GM12873 (cell line): ENCODE data around the gene S100A6.

ENCODE experiments used
- TF ChIP-seq, protein P1 (sequence below): IDR thresholded peaks from 2 replicates; pipeline ENCODE4 v1.5.1; 2012; ENCODE audit warnings: low read depth, mild to moderate bottlenecking, moderate library complexity, low read length, control low read depth; ENCODE audit not compliant: insufficient read depth; ENCODE audit errors: missing control alignments

Gene S100A6

DNA sequence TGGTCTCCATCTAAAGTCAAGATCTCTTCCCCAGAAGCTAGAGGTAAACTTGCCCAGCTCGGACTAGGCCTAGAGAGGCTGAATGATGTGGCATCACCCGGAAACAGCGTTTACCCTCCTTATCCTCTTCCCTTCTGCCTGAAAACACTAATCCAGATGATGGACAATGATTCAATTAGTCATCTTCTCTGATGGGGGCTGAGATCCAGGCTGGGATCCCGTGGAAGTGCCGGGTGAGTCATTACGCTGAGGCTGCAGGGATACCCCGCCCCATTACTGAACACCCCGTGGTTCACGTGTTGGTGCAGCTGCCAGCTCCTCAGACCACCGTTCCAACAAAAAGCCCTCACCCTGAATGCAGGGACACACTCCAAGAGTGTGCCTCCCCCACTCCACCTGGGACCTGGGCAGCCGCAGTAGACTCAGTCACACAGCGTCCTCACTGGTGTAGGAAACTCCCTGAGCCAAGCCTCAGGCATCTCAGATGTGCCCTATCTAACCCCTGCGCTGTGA is 2.0 kb downstream of the S100A6 start:
- TF ChIP-seq, protein P1, sequence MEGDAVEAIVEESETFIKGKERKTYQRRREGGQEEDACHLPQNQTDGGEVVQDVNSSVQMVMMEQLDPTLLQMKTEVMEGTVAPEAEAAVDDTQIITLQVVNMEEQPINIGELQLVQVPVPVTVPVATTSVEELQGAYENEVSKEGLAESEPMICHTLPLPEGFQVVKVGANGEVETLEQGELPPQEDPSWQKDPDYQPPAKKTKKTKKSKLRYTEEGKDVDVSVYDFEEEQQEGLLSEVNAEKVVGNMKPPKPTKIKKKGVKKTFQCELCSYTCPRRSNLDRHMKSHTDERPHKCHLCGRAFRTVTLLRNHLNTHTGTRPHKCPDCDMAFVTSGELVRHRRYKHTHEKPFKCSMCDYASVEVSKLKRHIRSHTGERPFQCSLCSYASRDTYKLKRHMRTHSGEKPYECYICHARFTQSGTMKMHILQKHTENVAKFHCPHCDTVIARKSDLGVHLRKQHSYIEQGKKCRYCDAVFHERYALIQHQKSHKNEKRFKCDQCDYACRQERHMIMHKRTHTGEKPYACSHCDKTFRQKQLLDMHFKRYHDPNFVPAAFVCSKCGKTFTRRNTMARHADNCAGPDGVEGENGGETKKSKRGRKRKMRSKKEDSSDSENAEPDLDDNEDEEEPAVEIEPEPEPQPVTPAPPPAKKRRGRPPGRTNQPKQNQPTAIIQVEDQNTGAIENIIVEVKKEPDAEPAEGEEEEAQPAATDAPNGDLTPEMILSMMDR = no peak

DNA sequence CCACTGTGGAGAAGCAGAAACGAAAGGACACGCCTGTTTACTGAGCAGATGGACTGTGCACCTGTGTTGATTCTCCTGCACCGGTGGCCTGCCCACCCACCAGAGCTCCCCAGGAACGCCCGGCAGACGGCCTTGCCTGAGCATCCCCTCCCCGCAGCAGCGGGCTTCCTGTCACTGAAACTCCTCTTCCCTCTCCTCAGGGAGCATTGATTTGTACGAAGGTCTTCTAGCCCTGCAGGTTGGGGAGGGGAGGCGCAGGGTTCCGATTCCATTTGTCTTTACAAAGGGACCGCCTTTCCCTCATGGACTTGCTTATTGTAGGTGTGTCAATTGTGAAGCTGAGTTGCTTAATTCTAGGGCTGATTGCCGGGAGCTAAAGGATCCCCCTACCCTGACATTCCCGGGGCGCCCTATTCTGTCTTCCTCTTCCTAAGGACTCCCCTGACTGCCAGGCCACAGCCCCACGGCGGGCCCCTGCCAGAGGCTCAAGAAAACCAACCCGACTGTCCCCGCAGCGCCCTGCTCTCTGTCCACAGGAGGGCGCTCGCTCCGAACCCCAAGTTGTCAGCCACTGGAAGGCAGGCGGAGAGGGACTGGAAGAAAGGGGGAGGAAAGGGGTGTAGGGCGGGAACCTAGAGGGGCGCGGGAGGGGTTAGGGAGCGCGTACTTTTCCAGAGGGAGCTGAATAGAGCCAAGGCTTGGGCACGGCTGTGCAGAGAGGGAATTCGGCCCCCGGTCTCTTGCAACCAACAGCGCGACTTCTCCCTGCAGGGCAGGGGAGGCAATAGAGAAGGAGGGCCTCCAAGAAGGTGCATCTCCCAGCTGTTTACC is 2.8 kb downstream of the S100A6 start:
- TF ChIP-seq, protein P1 = peak; percentile 74

DNA sequence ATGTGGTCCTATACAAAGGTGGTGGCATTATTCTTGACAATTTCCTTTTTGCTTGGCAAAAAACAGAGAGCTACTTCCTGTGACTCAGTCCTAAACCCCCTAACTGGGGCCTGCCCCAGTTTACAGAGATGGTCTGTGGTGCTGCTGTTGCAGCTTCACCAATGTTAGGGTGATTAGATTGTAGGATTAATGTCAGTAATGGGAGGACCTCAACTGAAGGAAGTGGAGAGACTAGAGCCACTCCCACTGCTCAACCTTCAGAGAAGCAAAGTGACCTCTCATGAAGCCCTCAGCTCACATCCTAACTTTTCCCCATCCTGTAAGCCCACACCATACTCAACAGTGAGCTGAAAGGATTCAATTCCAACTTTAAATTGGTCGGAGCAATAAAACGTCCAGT is 3.6 kb downstream of the S100A6 start:
- TF ChIP-seq, protein P1 = no peak

DNA sequence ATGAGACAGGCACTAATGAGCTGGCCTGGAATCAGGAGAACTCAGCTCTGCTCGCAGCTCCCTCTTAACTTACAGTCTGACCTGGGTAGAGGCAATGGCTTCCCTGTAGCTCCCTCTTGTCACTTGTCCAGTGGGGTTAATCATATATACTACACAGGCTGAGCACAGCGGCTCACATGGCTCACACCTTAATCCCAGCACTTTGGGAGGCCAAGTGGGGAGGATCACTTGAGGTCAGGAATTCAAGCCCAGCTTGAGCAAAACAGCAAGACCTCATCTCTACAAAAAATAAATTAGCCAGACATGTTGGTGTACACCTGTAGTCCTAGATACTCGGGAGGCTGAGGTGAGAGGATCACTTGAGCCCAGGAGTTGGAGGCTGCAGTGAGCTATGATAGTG is 4.2 kb downstream of the S100A6 start:
- TF ChIP-seq, protein P1 = no peak

DNA sequence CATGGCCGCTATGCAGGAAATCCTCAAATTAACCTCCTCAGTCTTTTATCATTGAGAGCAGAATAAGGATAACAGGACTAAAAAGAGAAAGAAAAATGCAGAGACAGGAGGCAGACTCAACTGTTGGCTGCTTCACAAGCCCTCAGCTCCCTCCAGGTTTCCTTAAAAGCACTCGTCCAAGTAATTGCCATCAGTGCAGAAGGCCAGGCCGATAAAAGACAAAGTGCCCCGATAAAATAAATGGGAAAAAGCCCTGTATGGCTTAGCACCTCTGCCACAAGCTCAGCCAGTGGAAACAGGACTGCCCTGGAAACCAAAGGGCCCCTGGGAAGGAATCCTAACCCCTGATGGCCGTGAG is 8.1 kb downstream of the S100A6 start:
- TF ChIP-seq, protein P1 = no peak

DNA sequence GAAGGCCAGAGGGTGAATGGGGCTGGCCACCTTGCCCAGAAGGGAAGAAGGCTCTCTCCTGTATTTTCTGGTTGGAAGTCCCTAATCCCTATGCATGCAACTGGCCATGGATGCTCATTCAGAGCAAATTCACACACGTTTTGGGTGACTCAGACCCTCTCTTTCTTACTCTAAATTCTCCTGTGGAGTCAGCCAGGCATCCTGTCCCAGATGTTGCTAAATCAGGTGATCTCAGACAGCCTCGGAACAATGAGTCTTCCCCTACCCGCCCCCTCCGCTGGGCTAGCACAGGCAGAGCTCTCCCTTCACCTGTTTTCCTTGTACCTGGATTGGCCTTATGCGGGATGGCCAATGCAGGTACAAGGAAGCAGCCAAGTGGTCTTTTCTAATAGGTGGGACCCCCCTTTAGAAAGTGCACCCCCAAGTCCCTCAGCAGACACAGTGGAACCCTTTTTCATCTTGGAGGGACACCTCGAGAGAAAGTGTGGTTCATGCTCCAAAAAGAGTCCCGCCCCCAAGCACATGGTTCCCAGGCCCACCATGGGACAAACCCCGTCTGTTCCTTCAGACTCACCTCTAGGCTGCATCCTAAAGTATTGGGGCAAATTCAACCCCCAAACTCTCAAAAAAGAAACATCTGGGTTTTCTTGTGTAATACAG is 8.6 kb downstream of the S100A6 start:
- TF ChIP-seq, protein P1 = no peak

DNA sequence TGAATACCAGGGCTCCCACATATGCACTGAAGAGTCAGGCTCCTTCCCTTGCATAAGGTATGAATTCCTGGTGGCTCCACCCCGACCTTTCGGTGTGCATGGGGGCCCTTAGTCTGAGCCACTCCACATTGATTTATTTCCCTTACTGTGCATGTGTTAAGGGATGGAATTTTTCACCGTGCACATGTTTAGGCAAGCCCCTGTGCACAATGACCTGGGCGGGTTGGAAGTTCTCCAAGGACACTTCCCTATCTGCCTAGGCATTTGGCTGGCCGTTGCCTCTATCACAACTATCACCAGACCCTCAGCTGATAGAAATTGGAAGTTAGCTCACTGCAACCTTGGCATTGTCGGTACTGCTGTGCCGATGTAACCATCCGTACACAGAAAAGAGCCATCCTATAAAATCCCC is 9.7 kb downstream of the S100A6 start:
- TF ChIP-seq, protein P1 = no peak
